OCI-LY7 (cell line): ENCODE measurements around the gene GRID1.

Experiments
- EZH2phosphoT487 ChIP-seq: fragments of 200-600 bp; sonication (generic); IDR thresholded peaks from 2 replicates; pipeline ENCODE4 v1.6.1; 2018; ENCODE audit warnings: low read depth, borderline replicate concordance, mild to moderate bottlenecking, mixed run types, antibody characterized with exemption, low read length, moderate library complexity, mixed read lengths
- TF ChIP-seq, protein P1 (sequence below): fragments of 200-600 bp; sonication (generic); conservative IDR thresholded peaks from 2 replicates; pipeline ENCODE4 v1.5.1; 2014; ENCODE audit warnings: mild to moderate bottlenecking, antibody characterized with exemption, low read length, moderate library complexity, mixed read lengths

DNA sequence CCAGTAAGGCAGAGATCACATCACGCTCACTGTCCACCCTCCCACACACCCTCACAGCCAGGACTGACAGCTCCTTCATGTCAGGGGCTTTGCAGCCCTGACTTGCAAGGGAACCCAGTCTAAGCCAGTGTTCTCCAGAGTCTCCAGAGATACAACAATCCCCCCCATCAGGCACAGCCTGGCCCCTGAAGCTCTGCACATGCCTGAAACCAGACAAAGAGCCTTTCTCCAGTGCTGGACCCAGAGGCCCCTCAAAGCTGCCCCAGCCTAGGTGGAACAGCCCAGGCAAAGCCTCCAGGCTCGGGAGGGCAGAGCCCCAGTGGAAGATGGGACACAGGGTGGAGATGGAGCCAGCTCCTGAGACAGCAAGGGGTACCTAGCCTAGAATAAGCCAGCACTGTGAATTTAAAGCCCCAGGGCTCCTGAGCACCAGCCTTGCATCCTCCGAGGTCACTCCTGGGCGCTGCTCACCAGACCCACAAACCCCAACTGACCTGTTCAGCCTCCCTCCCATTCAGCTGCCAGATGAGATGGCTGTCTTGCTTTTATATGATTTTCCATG lies 50.2 kb downstream of the GRID1 start:
- TF ChIP-seq, protein P1, sequence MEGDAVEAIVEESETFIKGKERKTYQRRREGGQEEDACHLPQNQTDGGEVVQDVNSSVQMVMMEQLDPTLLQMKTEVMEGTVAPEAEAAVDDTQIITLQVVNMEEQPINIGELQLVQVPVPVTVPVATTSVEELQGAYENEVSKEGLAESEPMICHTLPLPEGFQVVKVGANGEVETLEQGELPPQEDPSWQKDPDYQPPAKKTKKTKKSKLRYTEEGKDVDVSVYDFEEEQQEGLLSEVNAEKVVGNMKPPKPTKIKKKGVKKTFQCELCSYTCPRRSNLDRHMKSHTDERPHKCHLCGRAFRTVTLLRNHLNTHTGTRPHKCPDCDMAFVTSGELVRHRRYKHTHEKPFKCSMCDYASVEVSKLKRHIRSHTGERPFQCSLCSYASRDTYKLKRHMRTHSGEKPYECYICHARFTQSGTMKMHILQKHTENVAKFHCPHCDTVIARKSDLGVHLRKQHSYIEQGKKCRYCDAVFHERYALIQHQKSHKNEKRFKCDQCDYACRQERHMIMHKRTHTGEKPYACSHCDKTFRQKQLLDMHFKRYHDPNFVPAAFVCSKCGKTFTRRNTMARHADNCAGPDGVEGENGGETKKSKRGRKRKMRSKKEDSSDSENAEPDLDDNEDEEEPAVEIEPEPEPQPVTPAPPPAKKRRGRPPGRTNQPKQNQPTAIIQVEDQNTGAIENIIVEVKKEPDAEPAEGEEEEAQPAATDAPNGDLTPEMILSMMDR, result no peak
- TF ChIP-seq EZH2phosphoT487, result no peak
